HG03196 (cell line): Measurements from ENCODE around the gene MGRN1.
A peak's percentile ranks its signal among the peaks of the same experiment; 100 is the strongest.

ENCODE experiments used
- ATAC-seq: cut with Tn5 transposase; IDR thresholded peaks from one replicate; pipeline ENCODE4 v1.9.1; 2021; ENCODE audit not compliant: unreplicated experiment

Gene MGRN1

DNA sequence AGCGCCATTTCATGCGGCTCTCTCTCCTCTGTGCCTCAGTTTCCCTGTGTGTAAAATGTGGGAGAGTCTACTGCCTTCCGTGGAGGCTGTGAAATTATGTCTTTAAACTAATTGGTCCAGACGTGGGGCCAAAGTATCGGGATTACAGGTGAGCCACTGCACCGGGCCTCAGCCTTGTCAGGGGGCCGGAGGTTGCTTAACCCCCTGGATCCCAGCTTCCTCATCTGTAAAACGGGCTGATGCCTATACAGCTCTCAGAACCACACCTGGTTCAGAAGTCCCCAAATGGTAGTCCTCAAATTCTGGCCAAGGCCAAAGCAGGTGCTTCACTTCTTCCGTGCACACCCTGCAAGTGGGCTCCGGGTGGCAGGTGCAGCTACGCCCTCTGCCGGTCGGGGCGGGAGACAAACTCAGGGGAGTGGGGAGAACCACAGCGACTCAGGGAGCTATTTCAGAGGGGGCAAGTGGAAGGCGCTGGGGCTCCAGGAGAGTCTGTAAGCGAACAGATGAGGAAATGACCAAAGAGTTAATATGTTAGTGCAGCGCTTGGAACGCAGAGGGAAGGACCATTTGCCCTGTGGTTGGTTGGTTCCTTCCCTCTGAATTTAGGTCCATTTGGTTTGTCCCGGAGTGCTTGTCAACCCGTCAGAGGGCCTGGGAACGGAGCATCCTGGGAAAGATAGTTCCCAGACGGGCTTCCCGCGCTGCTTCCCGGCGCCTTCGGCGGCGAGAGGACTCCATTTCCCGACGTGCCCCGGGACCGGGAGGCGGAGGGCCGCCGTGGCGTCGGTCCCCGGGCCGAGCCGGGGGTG is at the start of gene MGRN1:
Gene MGRN1 (plus strand): TSS at position 812 of the 812 bp plus-strand sequence. CDS start 135 bp downstream, outside the sequence.
- peak; percentile 78 for ATAC-seq

DNA sequence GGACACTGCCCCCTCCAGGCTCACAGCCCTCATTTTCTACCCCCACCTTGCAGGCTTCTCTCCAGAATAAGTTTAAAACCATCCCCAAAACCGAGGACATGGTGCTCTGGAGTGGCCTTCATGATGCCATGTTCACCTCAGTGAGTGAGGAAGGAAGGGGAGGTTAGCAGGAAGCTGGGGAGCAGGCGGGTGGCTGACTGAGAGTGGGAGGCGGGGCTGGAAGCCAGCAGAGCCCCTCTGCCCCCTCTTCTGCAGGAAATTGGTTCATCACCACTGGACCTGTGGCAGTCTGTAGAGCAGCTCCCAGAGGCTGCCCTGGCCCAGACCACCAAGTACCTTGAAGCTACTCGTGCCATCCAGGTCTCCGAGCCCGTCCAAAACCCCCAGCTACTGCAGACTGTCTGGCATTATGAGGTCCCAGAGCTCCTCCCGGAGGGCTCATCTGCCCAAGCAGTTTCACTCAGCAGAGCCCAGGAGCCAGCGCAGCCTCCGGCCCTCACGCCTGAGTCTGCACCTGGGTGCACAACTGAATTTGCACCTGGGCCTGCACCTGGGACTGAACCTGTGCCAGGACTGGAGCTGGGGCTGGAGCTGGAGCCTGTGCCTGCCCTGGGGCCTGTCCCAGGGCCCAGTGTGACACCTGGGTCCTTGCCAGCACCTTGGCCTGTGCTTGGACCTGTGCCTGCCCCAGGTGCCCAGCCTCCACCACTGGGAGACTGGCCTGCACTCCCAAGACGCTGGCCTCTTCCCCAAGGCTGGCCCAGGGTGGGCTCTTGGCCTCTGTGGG is 49.5 kb upstream of the MGRN1 start:
- ATAC-seq = no peak

- no peak for ATAC-seq
These were observed 48.6 kb upstream of the MGRN1 start for GRCh38 chr16:4576008-4576407.

DNA sequence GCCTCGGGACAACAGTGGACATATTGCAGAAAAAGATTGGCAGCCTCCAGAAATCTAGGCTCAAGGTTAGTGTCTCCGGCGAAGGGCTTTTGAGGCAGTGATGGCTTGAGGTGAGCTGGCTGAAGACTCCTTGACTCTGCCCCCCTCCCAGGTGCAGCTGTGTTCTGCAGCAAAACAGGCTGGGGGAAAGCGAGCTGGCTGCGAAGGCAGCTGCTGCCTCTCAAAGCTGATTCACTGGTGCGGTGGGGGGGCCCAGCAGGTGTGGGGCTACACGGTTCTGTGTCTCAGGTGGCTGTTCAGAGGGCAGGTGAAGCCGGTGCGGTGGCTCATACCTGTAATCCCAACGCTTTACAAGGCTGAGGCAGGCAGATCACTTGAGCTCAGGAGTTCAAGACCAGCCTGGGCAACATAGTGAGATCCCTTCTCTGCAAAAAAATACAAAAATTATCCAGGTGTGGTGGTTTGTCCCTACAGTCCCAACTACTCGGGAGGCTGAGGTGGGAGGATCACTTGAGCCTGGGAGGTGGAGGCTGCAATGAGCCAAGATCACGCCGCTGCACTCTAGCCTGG is 45.6 kb upstream of the MGRN1 start:
- ATAC-seq = no peak

DNA sequence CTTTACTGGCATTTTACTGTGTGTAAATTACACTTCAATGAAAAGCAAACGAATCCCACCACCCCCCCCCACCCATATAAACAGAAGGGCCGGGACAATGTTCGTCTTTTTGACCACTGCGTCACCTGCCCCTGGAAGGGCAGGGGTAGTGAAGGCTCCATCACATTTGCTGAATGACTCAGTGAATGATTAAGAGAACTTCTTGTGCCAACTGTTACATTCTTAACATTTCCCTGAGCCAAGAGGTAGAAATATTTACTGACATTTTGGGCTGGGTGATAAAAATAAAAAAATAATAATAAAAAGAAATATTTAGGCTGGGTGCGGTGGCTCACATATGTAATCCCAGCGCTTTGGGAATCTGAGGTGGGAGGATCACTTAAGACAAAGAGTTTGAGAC is 44.4 kb upstream of the MGRN1 start:
- no peak for ATAC-seq

DNA sequence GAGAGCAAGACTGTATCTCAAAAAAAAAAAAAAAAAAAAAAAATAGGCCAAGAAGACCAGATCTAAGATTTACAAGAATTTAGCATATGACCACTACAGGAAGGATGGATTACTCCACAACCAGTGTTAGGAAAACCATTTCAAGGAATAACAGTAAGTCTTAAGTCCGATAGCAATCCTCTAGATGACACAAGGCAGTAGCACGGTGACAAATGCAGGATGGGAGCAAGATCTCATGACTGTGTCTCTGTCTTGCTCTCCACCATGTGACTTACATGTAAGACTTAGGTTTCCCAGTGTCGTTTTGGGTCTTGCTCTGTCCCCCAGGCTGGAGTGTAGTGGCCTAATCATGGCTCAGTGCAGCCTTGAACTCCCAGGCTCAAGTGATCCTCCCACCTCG is 40.7 kb upstream of the MGRN1 start:
- ATAC-seq = no peak

GRCh38 chr16:4586291-4586690 is 38.3 kb upstream of the MGRN1 start:
- no peak for ATAC-seq

- no peak for ATAC-seq
These were observed 36.2 kb upstream of the MGRN1 start for GRCh38 chr16:4588386-4588785.

DNA sequence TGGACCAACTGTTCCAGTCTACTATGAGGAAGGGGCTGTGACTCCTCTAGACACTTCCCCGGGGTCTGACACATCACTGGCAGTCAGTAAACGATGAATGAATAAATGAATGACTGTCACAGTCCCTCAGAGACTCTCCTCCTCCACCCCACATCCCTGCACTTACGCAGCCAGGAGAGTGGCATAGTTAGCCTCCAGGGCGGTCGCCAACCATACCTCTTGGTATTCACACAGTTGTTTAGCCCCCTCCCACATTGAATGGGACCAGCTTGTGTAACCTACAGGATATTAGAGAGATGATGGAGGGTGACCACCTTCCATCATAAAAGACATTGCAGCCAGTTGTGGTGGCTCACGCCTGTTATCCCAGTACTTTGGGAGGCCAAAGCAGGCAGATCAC is 35.7 kb upstream of the MGRN1 start:
- no peak for ATAC-seq

- no peak for ATAC-seq
These were observed 33.4 kb upstream of the MGRN1 start for GRCh38 chr16:4591191-4591590.

GRCh38 chr16:4591706-4592470 is 32.7 kb upstream of the MGRN1 start:
- ATAC-seq = no peak

- ATAC-seq = no peak
These were observed 31.5 kb upstream of the MGRN1 start for GRCh38 chr16:4593086-4593485.

- no peak for ATAC-seq
These were observed 29.9 kb upstream of the MGRN1 start for GRCh38 chr16:4594433-4595410.

GRCh38 chr16:4597174-4597573 is 27.5 kb upstream of the MGRN1 start:
- ATAC-seq = no peak

DNA sequence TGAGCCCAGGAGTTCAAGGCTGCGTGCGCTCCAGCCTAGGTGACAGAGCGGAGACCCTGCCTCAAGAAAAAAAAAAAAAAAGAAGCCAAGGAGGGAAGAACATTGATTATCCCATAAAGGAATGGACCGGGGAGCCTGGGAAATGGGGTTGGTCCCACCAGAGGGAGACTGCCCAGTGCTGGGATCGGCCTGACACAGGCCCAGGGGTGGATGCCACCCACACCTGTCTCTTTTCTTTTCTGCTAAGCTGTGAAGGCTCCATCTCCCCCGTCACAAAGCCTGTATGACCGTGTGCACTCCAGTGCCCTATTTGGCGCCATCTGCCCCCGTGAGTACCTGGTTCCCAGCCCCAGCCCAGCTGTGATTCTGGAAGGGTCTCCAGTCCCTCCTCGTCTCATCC is 25.6 kb upstream of the MGRN1 start:
- ATAC-seq = no peak

- no peak for ATAC-seq
These were observed 25.1 kb upstream of the MGRN1 start for GRCh38 chr16:4599545-4599944.

DNA sequence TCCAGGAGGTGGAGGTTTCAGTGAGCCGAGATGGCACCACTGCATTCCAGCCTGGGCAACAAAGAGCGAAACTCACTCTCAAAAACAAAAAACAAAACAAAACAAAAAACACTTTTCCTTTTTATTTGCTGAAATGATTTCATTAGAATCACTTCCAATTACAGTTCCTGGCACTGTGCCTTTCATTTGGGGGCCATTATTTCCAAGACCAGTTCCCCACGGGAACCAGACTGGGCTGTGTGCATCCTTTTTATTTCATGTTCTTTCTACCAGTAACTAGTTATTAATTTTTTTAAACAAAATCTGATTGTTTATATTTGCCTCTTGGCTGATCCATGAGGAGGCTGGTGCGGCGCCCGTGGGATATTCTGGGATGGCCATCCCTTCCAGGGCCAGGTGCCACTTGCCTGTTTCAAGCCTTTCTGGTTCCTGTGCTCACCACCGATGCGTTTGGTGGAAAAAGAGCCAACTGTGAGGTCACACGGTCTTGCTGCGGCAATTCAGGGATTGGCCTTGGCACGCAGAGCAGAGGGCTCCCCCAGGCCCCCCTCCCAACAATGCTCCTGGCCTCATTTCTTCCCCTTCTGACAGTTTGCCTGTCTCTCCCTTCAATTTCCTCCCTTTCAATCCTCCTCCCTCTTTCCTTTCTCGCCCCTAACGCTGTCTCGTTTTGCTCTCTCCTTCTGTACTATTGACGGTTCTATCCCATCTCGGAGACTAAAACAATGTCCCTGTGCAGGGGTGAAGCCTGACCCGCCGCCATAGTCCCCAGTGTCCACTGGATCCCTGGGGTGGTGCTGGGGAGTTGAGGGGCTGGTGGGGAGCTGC is 23.4 kb upstream of the MGRN1 start:
- no peak for ATAC-seq

- ATAC-seq = no peak
These were observed 22.8 kb upstream of the MGRN1 start for GRCh38 chr16:4601864-4602186.

GRCh38 chr16:4602331-4602730 is 22.3 kb upstream of the MGRN1 start:
- no peak for ATAC-seq
